Measurements from ENCODE around the gene NDE1.

DNA sequence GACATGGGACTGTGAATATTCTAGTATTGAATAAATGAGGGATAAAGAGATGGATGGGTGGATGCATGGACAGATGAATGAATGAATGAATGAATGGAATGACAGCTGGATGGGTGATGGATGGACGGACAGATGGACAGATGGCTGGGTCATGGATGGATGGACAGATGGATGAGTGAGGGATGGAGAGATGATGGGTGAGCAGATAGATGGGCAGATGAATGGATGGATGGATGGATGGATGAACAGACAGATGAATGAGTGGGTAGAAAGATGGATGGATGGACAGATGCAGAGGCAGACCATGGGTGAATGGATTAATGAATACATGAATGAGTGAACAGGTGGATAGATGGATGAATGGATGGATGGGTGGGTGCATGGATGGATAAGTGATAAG, 110.1 kb downstream of the NDE1 start:
- TF ChIP-seq EZH2 (IDR thresholded peaks at IDR 0.05; ENCODE audit: borderline replicate concordance) (no peak), CTCF (IDR thresholded peaks at IDR 0.05; ENCODE audit: poor library complexity) (no peak)

Data from hepatocyte (in vitro differentiated cells).